ENCODE data around the gene INPP5A. TPM values are rescaled to one million over a fixed set of nuclear protein-coding genes. Genes with fewer than 3 reads are reported as not detected.
"Not testable (repeated sequence)": the region's sequence is repeated elsewhere in the genome, so short reads cannot be mapped to it uniquely, and the experiment has no call there.

Gene INPP5A
- total RNA-seq, 1 experiment from 2014 or later = 12.3 TPM

GRCh38 chr10:132551093-132551807 lies 13.7 kb downstream of the INPP5A start (continued):
- no peak for TF ChIP-seq YY1 (IDR thresholded peaks at IDR 0.05; ENCODE audit: extremely low read depth, insufficient replicate concordance, low read depth, low read length)

GRCh38 chr10:132551808-132552130 lies 14.2 kb downstream of the INPP5A start:
- Histone ChIP-seq H3K27ac (ENCODE audit: low read depth, low read length) (no peak overlapping the region), H4K20me1 (ENCODE audit: insufficient read depth) (no peaks in the 10 kb centered on the region), H3K36me3 (ENCODE audit: control insufficient read depth in 1 of 2, insufficient read depth in 2 of 2, low read length in 2 of 2) (no peaks in the 10 kb centered on the region), H2AFZ (ENCODE audit: low read depth, low read length, poor library complexity, severe bottlenecking) (no peak overlapping the region), H3K9me3 (ENCODE audit: control insufficient read depth in 1 of 2, insufficient read depth in 1 of 2, low read depth in 1 of 2, low read length in 2 of 2) (no peaks in the 10 kb centered on the region), H3K4me3 (replicated peaks in 1 of 2; ENCODE audit: low read depth in 1 of 2, low read length in 2 of 2) (no peak overlapping the region), H3K4me1 (ENCODE audit: control insufficient read depth in 1 of 2, insufficient read depth in 2 of 2, low read length in 2 of 2) (no peaks in the 10 kb centered on the region), H3K4me2 (ENCODE audit: low read length) (no peak overlapping the region), H3K79me2 (ENCODE audit: insufficient read depth, low read length) (no peaks in the 10 kb centered on the region), H3K9ac (ENCODE audit: low read length) (no peak overlapping the region), H3K27me3 (ENCODE audit: insufficient read depth, low read length) (no peaks in the 10 kb centered on the region), H3K9me2 (ENCODE audit: insufficient read depth) (no peaks in the 10 kb centered on the region)
- ChIA-PET CTCF (no interaction called here), POLR2A (no interaction called here), RAD21 (ENCODE audit: low non-redundant PET in 1 of 2, low total read pairs in 2 of 2, uncharacterized antibody in 2 of 2, unreplicated experiment in 2 of 2) (no interaction called here)
- no peak for TF ChIP-seq EGR1 (IDR thresholded peaks at IDR 0.05; ENCODE audit: low read depth)
- TF ChIP-seq ZFX (IDR thresholded peaks at IDR 0.05) = no peak
- no peak for TF ChIP-seq SIN3A (IDR thresholded peaks at IDR 0.05; ENCODE audit: low read depth)
- no peak for TF ChIP-seq EZH2 (IDR thresholded peaks at IDR 0.05)
- no peak for TF ChIP-seq CBX3 (IDR thresholded peaks at IDR 0.05; ENCODE audit: low read depth)
- no peak for TF ChIP-seq POLR2AphosphoS5 (IDR thresholded peaks at IDR 0.05; ENCODE audit: low read depth, low read length)
- no peak for TF ChIP-seq CTCF (IDR thresholded peaks at IDR 0.05 in 2 of 3, conservative IDR thresholded peaks at IDR 0.05 in 1 of 3; ENCODE audit: borderline replicate concordance in 1 of 3, insufficient read depth in 1 of 3, low read depth in 2 of 3, low read length in 2 of 3)
- TF ChIP-seq TCF7L2 (IDR thresholded peaks at IDR 0.05; ENCODE audit: borderline replicate concordance, extremely low read depth, insufficient read depth, insufficient read length) = no peak
- BruUV-seq (replicated peaks) = no TSS peak
- DNase-seq (ENCODE audit: low read depth, low spot score) (no peak), ATAC-seq (no peak)
- intact Hi-C loops (cut with micrococcal nuclease) = no loop called here

GRCh38 chr10:132552635-132553034 lies 15.0 kb downstream of the INPP5A start:
- H3K36me3 ChIP-seq (ENCODE audit: control insufficient read depth in 1 of 2, insufficient read depth in 2 of 2, low read length in 2 of 2); intact Hi-C loops (cut with micrococcal nuclease); POLR2A ChIA-PET; BruUV-seq (replicated peaks); DNase-seq (ENCODE audit: low read depth, low spot score); H3K4me3 ChIP-seq (replicated peaks in 1 of 2; ENCODE audit: low read depth in 1 of 2, low read length in 2 of 2); H3K4me1 ChIP-seq (ENCODE audit: control insufficient read depth in 1 of 2, insufficient read depth in 2 of 2, low read length in 2 of 2); H2AFZ ChIP-seq (ENCODE audit: low read depth, low read length, poor library complexity, severe bottlenecking); H3K9ac ChIP-seq (ENCODE audit: low read length); H3K9me3 ChIP-seq (ENCODE audit: control insufficient read depth in 1 of 2, insufficient read depth in 1 of 2, low read depth in 1 of 2, low read length in 2 of 2); ATAC-seq; RAD21 ChIA-PET (ENCODE audit: low non-redundant PET in 1 of 2, low total read pairs in 2 of 2, uncharacterized antibody in 2 of 2, unreplicated experiment in 2 of 2); H3K27me3 ChIP-seq (ENCODE audit: insufficient read depth, low read length); H3K9me2 ChIP-seq (ENCODE audit: insufficient read depth); H3K4me2 ChIP-seq (ENCODE audit: low read length); H3K27ac ChIP-seq (ENCODE audit: low read depth, low read length); CTCF ChIA-PET; H4K20me1 ChIP-seq (ENCODE audit: insufficient read depth); H3K79me2 ChIP-seq (ENCODE audit: insufficient read depth, low read length): not testable (repeated sequence)

GRCh38 chr10:132553568-132553967 lies 16.0 kb downstream of the INPP5A start:
- CTCF ChIA-PET; H3K9me3 ChIP-seq (ENCODE audit: control insufficient read depth in 1 of 2, insufficient read depth in 1 of 2, low read depth in 1 of 2, low read length in 2 of 2); BruUV-seq (replicated peaks); H3K36me3 ChIP-seq (ENCODE audit: control insufficient read depth in 1 of 2, insufficient read depth in 2 of 2, low read length in 2 of 2); H3K4me3 ChIP-seq (replicated peaks in 1 of 2; ENCODE audit: low read depth in 1 of 2, low read length in 2 of 2); intact Hi-C loops (cut with micrococcal nuclease); H3K27ac ChIP-seq (ENCODE audit: low read depth, low read length); H2AFZ ChIP-seq (ENCODE audit: low read depth, low read length, poor library complexity, severe bottlenecking); POLR2A ChIA-PET; RAD21 ChIA-PET (ENCODE audit: low non-redundant PET in 1 of 2, low total read pairs in 2 of 2, uncharacterized antibody in 2 of 2, unreplicated experiment in 2 of 2); H3K4me2 ChIP-seq (ENCODE audit: low read length); H3K9me2 ChIP-seq (ENCODE audit: insufficient read depth); H3K4me1 ChIP-seq (ENCODE audit: control insufficient read depth in 1 of 2, insufficient read depth in 2 of 2, low read length in 2 of 2); H3K79me2 ChIP-seq (ENCODE audit: insufficient read depth, low read length); H3K27me3 ChIP-seq (ENCODE audit: insufficient read depth, low read length); H3K9ac ChIP-seq (ENCODE audit: low read length); DNase-seq (ENCODE audit: low read depth, low spot score); ATAC-seq; H4K20me1 ChIP-seq (ENCODE audit: insufficient read depth): not testable (repeated sequence)
